HL-60/S4 treated with phorbol 12-myristate 13-acetate at 8.2 ng/mL for 4 days and 3 days (cell line): Measurements from ENCODE around the gene ARTN.

ENCODE experiments used
- in situ Hi-C: fragments of 300-500 bp; cut with MboI; formaldehyde crosslinking; loops from 2 replicates; pipeline ENCODE4 v1.15.0; 2022; ENCODE audit warnings: low sequenced_read_pairs

The ARTN gene

DNA sequence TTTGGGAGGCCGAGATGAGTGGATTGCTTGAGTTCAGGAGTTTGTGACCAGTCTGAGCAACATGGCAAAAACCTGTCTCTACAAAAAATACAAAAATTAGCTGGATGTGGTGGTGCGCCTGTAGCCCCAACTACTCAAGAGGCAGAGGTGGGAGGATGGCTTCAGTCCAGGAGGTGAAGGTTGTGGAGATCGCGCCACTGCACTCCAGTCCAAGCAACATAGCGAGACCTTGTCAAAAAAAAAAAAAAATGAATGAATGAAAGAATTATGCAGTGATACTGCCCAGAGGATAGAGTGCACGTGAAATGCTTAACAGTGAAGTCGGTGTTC lies 35.8 kb downstream of the ARTN start:
- in situ Hi-C loops, result no loop called here

DNA sequence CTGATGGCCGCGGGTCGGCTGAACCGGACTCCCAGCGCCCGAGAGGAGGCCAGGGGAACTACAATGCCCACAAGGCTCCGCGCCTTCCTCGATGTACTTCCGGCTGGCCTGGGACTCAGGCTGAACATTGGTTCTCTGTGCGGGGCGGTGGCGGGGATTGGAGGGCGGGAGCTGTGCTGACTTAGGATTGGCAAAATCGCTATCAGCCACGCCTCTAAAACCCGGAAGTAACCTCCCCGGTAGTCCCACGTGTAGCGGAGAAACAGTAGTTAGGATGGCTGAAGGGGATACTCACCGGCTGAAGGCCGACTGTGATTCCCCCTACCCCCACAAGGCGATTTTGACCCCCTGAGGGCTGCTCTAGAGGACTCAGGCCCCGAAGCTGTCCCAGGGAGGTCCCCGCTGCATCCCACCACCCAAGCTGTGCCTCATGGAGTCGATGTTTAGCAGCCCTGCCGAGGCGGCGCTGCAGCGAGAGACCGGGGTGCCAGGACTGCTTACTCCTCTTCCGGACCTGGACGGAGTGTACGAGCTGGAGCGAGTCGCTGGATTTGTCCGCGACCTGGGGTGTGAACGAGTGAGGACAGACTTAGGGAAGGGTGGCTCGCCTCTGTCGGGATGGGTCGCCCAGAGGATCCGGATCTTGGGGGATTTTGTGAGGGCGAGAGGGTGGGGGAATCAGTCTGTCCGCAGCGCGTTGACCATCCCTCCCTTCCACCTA lies 36.3 kb downstream of the ARTN start, which contains the start of gene DPH2:
DPH2 (plus strand) TSS at position 265 of the 721 bp plus-strand sequence; CDS start at position 431, 166 bp downstream.
- in situ Hi-C loops, result no loop called here

DNA sequence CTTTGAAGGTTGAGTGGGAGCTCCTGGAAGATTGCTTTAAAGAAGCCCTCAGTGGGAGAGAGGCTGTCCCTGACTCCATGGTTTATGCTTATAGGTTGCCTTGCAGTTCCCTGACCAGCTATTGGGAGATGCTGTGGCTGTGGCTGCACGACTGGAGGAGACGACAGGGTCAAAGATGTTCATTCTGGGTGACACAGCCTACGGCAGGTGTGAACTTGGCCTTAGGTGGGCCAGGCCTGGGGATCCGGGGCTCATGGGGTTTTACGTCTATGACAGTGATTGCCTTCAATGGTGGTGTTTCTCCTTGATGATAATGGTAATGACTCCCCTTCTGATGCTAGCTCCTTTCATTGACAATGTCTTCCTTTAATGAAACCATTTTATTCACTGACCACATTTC lies 36.9 kb downstream of the ARTN start:
- in situ Hi-C loops, result no loop called here

DNA sequence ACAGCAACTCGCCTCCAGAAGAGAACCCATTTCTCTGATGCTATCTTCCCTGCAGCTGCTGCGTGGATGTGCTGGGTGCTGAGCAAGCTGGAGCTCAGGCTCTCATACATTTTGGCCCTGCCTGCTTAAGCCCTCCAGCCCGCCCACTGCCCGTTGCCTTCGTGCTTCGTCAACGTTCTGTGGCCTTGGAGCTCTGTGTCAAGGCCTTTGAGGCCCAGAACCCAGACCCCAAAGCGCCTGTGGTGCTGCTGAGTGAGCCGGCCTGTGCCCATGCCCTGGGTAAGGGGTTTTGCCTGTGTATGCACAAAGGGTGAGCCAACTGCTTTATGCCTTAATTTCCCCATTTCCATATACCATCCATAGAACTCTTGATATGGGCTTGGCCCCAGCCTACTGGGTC lies 37.3 kb downstream of the ARTN start:
- in situ Hi-C loops, result no loop called here

GRCh38 chr1:43971336-43971980 lies 37.9 kb downstream of the ARTN start:
- in situ Hi-C loops, result no loop called here

DNA sequence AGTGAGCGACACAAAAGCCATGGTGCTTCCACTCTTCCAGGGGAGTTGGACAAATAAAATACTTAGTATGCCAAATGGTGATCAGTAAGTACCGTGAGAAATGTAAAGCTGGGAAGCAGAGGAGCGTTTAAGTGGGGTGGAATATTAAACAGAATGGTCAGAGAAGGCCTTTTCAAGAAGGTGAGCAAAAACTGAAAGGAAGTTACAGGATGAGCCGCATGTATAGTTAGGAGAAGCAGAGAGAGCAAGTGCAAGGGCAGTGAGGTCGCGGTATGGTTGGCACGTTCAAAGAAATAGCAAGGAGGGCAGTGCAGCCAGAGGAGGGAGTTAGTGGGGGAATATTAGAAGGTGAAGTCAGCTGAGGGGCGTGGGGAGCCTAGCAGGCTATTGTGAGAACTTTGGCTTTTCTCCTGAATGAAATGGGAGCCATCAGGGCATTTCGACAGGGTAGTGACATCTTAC lies 40.4 kb downstream of the ARTN start:
- in situ Hi-C loops, result no loop called here

DNA sequence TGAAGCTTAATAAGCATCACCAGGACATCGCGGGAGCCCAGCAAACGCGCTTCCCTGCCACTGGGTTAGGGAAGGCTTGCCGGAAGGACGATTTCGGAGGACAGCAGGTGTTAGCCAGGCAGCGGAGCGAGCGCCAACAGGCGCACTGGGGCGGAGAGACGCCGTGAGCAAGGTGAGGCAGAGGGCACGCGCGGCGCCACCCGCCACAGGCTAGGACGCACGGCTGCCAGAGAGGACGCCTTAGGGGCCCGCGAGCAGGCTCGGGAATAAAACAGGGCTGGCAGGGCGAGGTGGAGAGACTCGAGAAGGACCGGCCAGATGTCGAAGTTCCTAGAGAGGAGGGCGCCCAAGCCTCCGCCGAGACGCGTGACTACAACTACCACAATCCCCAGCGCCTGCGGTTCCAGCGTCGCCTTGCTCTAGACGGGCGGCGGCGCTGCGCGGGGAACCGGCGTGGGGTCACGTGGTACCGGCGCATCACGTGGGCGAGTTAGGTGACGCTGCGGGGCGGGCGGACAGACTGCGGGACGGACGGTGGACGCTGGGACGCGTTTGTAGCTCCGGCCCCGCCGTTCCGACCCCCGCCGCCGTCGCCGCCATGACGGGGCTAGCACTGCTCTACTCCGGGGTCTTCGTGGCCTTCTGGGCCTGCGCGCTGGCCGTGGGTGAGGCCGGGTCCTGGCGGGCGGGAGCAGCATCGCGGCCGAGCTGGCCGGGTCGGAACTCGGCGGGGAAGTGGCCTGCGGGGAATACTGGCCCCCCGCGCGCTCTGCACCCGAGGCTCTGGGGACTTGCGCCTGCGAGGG lies 41.0 kb downstream of the ARTN start, which contains the start of gene ATP6V0B:
ATP6V0B (plus strand) TSS at position 518 of the 806 bp plus-strand sequence; CDS start at position 599, 81 bp downstream.
- in situ Hi-C loops, result no loop called here

DNA sequence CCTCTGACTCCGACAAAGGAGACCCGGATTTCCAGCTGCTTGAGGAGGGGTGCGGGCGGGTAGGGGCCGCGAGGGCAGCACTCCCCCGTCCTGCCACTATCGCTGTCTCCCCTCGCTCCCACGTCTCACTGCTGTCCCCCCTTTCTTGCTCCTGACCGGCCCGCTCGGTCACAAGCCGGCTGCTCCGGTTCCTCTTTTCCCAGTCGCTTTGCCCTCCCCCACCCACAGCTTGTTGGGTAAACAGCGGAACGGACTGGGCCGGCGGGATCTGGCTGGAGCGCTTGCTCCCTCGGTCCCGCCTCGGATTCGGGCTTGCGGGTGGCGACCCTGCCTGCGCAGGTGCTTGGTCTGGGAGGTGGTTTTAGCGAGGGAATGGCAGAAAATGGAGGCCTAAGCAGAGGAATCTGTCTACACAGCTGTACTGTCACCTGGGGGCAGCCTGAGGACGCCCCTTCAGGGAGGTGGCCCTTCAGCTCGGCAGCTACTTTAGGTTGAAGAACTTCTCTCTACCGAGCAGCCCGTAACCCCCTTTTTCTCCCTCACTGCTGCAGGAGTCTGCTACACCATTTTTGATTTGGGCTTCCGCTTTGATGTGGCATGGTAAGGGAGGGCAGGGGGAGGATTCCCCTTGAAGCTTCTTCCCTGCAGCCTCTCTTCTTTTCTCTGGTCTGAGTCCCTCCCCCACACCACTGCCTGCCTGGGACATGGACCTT lies 41.8 kb downstream of the ARTN start:
- in situ Hi-C loops, result no loop called here

GRCh38 chr1:43976045-43976444 lies 42.4 kb downstream of the ARTN start:
- in situ Hi-C loops, result no loop called here

DNA sequence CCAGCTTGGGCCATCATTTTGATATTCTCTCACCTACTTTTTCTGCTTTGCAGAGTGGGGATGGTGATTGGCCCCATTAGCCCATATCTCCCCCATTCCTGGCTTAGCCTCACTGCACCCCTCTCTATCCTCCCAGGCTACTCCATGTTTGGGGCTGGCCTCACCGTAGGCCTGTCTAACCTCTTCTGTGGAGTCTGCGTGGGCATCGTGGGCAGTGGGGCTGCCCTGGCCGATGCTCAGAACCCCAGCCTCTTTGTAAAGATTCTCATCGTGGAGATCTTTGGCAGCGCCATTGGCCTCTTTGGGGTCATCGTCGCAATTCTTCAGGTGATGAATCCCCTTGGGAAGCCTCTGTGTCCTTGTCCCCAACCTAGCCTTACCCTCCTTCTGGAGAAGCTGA lies 43.3 kb downstream of the ARTN start:
- in situ Hi-C loops, result no loop called here

DNA sequence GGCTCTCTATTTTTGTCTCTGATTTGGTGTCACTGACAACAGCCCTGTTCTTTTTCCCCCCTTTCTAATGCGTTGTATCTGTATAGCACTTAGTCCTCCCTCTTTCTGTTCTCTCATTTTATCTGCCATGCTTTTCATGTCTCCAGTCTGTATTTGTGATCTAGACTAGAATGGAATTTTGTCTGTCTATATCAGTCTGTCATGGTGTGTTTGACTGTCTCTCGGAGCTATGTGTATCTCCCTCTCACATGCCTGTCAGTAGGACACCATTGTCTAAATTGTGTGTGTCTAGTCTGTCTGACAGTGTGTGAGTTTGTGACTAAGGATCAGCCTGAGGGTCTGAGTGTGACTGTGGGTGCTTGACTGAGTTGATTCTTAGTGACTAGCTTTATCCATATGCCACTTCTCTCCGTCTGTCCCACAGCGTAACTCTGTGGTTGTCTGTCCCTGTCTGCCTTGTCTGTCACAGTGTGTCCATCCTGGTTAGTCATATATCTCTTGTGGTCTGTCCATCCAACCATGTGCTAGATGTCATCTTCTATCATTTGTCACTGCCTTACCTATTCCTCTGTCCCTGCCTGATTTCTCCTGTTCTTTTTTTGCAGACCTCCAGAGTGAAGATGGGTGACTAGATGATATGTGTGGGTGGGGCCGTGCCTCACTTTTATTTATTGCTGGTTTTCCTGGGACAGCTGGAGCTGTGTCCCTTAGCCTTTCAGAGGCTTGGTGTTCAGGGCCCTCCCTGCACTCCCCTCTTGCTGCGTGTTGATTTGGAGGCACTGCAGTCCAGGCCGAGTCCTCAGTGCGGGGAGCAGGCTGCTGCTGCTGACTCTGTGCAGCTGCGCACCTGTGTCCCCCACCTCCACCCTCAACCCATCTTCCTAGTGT lies 44.0 kb downstream of the ARTN start:
- in situ Hi-C loops, result no loop called here

- in situ Hi-C loops, result no loop called here
Measured at GRCh38 chr1:43978264-43978550, 44.6 kb downstream of the ARTN start.

- in situ Hi-C loops, result no loop called here
Measured at GRCh38 chr1:43978551-43979260, 45.1 kb downstream of the ARTN start, which contains the start of gene B4GALT2. Gene B4GALT2, plus strand, starts transcription at chr1:43979210. Its CDS starts 1,951 bp downstream, at chr1:43981161.

DNA sequence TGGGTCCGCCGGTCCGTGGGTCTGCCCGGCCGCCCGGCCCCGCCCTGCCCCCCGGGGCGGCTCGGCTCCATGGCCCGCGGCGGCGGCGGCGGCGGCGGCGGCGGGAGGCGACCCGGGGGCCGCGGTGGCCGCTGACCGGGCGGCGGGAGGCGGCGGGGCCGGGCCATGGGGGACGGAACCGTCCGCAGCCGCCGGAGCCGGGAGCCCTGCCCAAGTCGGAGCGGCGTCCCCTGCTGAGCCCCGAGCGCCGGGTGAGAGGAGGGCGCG lies 45.6 kb downstream of the ARTN start:
- in situ Hi-C loops, result no loop called here

DNA sequence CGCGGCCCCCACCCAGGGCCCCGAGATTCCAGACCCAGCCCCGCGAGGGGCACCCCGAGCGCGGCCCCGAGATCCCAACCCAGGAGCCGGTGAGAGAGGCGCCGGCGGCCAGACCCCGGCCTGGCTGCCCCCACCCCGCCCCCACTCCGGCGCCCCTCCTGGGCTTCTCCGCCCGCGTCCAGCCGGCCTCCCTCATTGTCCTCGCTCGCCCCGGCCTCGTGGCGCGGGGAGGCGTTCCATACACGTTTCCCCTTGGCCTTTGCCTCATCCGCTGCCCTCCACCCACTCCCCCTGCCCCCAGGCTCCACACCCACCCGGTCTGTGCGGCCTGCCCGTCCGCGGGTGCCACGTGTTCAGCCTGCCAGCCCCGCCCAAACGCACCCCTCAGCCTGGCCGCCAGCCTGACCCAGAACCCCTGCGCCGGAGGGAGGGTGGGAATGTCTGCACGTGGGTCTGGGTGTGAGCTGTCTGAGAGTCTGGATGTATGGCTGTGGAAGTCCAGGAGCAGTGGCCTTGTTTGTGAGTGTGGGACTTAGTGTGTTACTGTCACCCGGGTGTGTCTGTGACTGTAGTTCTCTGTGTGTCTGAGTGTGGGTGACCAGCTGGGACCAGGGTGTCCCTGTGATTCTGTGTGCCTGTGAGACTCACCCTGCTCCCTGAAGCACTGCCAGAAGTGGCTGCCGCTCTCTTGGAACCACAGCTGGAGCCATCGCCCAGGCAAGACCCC lies 46.1 kb downstream of the ARTN start:
- in situ Hi-C loops, result no loop called here

- in situ Hi-C loops, result no loop called here
Measured at GRCh38 chr1:43980255-43981134, 46.9 kb downstream of the ARTN start.

GRCh38 chr1:43981135-43981491 lies 47.5 kb downstream of the ARTN start:
- in situ Hi-C loops, result no loop called here

DNA sequence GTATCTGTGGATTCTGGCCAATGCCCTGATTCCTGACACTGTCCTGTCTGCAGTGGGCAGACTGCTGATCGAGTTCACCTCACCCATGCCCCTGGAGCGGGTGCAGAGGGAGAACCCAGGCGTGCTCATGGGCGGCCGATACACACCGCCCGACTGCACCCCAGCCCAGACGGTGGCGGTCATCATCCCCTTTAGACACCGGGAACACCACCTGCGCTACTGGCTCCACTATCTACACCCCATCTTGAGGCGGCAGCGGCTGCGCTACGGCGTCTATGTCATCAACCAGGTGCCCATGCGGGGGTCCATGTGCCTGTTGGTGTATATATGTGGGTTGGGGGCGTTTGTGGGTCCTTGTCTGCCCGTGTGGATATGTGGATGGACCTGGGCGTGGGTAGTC lies 48.0 kb downstream of the ARTN start:
- in situ Hi-C loops, result no loop called here
